Measurements from ENCODE around the gene CDC7. TPM values are rescaled to one million over a fixed set of nuclear protein-coding genes. Genes with fewer than 3 reads are reported as not detected.

CDC7 gene
- total RNA-seq, 2 donors from 2014 or later = 41.7 to 44.7 TPM

DNA sequence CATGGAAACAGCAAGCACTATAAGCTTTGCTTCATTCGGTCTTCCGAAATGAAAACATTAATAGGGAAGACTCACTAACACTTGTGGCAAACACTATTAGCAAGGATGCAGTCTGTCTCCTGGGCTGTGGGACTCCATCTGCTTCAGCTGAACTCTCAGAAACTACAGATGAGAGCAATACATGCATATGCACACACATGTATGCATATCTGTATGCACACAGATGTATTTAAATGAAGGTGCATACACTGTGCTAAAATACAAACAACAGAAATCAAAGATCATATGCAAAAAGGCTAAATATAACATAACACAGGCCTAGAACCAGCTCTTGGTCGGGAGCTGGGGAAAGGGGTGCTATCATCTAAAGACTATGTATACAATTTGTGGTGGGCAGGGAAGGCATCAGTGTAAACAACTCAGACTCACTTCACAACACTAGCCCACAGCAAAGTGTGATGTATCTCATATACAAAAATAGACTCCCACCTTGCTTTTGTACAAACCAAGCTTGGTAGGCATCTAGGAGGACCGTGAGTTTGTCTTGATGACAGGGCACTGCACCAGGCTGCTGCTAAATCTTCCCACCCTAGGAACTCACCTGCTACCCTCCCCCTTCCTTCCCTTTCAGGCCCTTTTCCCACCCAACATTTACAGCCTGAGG is 32.8 kb downstream of the CDC7 start:
- DNase-seq = no peak
- H3K27me3 Mint-ChIP-seq (ENCODE audit: insufficient read depth) = no peaks in the 10 kb centered on the region
- H3K9me3 Mint-ChIP-seq = no peaks in the 10 kb centered on the region
- H3K9me3 ChIP-seq (ENCODE audit: control insufficient read depth, low read length) = no peaks in the 10 kb centered on the region
- TF ChIP-seq, protein P1, sequence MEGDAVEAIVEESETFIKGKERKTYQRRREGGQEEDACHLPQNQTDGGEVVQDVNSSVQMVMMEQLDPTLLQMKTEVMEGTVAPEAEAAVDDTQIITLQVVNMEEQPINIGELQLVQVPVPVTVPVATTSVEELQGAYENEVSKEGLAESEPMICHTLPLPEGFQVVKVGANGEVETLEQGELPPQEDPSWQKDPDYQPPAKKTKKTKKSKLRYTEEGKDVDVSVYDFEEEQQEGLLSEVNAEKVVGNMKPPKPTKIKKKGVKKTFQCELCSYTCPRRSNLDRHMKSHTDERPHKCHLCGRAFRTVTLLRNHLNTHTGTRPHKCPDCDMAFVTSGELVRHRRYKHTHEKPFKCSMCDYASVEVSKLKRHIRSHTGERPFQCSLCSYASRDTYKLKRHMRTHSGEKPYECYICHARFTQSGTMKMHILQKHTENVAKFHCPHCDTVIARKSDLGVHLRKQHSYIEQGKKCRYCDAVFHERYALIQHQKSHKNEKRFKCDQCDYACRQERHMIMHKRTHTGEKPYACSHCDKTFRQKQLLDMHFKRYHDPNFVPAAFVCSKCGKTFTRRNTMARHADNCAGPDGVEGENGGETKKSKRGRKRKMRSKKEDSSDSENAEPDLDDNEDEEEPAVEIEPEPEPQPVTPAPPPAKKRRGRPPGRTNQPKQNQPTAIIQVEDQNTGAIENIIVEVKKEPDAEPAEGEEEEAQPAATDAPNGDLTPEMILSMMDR (conservative IDR thresholded peaks at IDR 0.05) = no peak
- no peaks in the 10 kb centered on the region for H3K36me3 ChIP-seq (ENCODE audit: control insufficient read depth, insufficient read depth, low read length)
- no peaks in the 10 kb centered on the region for H3K27me3 ChIP-seq (ENCODE audit: control insufficient read depth, insufficient read depth, low read length, poor library complexity, severe bottlenecking)
- peaks cover 6% of the 10 kb centered on the region for H3K4me1 Mint-ChIP-seq
- no peak overlapping the region for H3K27ac ChIP-seq (ENCODE audit: low read depth, low read length)
- H3K36me3 Mint-ChIP-seq (ENCODE audit: low read depth) = no peaks in the 10 kb centered on the region
- WGBS, 2 experiments (ENCODE audit: insufficient coverage in 1 of 2, insufficient read length in 1 of 2) = 82 to 92% methylated on average over 2 to 4 of the region's 4 CpGs
- no peak overlapping the region for H3K27ac Mint-ChIP-seq
- H3K4me3 Mint-ChIP-seq = no peak overlapping the region
- H3K4me1 ChIP-seq (ENCODE audit: control insufficient read depth, insufficient read depth, low read length) = no peaks in the 10 kb centered on the region
- no peak overlapping the region for H3K4me3 ChIP-seq (ENCODE audit: low read length)
- H3K9ac ChIP-seq (ENCODE audit: extremely low read depth, low read length, poor library complexity, severe bottlenecking) = no peak overlapping the region

DNA sequence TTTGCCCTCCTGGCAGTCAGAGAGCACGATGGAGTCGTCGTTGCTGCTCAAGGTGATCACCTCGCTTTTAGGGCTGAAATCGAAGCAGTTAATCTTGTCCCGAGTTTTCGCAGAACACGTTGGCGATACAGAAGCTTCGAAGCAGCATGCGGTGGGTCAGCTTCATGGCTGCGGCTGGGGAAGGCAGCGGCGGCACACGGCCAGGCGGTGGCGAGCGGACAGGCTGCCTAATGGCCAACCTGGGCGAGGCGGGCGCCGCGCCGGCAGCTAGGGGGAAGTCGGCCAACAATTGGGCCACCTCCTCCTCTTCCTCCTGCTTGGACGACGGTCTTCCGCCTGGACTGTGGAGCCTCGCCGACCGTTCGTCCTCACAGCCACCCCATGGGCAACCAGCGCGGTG is 34.8 kb downstream of the CDC7 start:
- no peak overlapping the region for H3K27ac Mint-ChIP-seq
- DNase-seq = no peak
- no peaks in the 10 kb centered on the region for H3K9me3 Mint-ChIP-seq
- TF ChIP-seq, protein P1 (conservative IDR thresholded peaks at IDR 0.05) = no peak
- Histone ChIP-seq H3K36me3 (ENCODE audit: control insufficient read depth, insufficient read depth, low read length) (no peaks in the 10 kb centered on the region), H3K9me3 (ENCODE audit: control insufficient read depth, low read length) (no peaks in the 10 kb centered on the region), H3K27me3 (ENCODE audit: control insufficient read depth, insufficient read depth, low read length, poor library complexity, severe bottlenecking) (no peaks in the 10 kb centered on the region), H3K9ac (ENCODE audit: extremely low read depth, low read length, poor library complexity, severe bottlenecking) (no peak overlapping the region), H3K27ac (ENCODE audit: low read depth, low read length) (no peak overlapping the region), H3K4me1 (ENCODE audit: control insufficient read depth, insufficient read depth, low read length) (no peaks in the 10 kb centered on the region), H3K4me3 (ENCODE audit: low read length) (no peak overlapping the region)
- WGBS, 2 experiments (ENCODE audit: insufficient coverage in 1 of 2, insufficient read length in 1 of 2) = 96 to 100% methylated on average over 13 to 34 of the region's 34 CpGs
- H3K4me1 Mint-ChIP-seq = peaks cover 5% of the 10 kb centered on the region
- H3K4me3 Mint-ChIP-seq = no peak overlapping the region
- H3K27me3 Mint-ChIP-seq (ENCODE audit: insufficient read depth) = no peaks in the 10 kb centered on the region
- no peaks in the 10 kb centered on the region for H3K36me3 Mint-ChIP-seq (ENCODE audit: low read depth)

DNA sequence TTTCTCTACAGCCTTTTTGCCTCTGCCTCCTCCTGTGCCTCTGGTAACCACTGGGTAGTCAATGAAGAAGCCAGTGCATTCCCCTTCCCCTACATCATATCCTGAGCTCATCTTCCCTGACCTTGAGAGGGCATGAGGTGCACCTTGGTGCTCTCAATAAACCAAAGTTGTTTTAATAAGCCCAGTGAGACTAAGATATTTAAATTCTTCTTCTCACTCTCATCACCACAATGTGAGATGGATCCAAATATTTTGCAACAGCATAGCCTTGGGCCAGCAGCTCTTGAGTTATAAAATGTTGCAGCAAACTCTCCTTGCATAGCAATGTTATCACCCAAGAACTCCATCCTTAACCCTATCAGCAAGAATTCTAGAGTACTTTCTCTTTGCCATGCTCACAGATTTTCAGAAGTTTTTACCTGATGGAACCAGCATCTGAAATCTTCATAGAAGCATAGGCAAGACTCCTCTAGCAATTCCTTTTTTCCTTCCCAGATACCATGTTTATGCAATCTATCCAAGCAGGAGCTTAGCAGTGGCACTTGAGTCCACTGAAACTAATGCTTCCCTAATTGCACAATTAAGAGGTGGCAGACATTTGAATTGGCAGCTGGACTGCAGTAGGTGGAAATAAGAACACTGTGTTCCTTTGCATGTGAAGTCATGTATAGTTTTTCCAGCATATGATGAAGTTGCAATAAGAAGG is 36.8 kb downstream of the CDC7 start:
- H3K9ac ChIP-seq (ENCODE audit: extremely low read depth, low read length, poor library complexity, severe bottlenecking) = no peak overlapping the region
- no peak for DNase-seq
- Mint-ChIP-seq H3K4me1 (peaks cover 5% of the 10 kb centered on the region), H3K4me3 (no peak overlapping the region), H3K9me3 (no peaks in the 10 kb centered on the region), H3K27ac (no peak overlapping the region), H3K36me3 (ENCODE audit: low read depth) (no peaks in the 10 kb centered on the region), H3K27me3 (ENCODE audit: insufficient read depth) (no peaks in the 10 kb centered on the region)
- TF ChIP-seq, protein P1 (conservative IDR thresholded peaks at IDR 0.05) = no peak
- H3K9me3 ChIP-seq (ENCODE audit: control insufficient read depth, low read length) = no peaks in the 10 kb centered on the region
- no peaks in the 10 kb centered on the region for H3K4me1 ChIP-seq (ENCODE audit: control insufficient read depth, insufficient read depth, low read length)
- no peak overlapping the region for H3K27ac ChIP-seq (ENCODE audit: low read depth, low read length)
- H3K27me3 ChIP-seq (ENCODE audit: control insufficient read depth, insufficient read depth, low read length, poor library complexity, severe bottlenecking) = no peaks in the 10 kb centered on the region
- H3K36me3 ChIP-seq (ENCODE audit: control insufficient read depth, insufficient read depth, low read length) = no peaks in the 10 kb centered on the region
- H3K4me3 ChIP-seq (ENCODE audit: low read length) = no peak overlapping the region
